Measurements from ENCODE around the gene TRAPPC5. TPM values are rescaled to one million over a fixed set of nuclear protein-coding genes. Genes with fewer than 3 reads are reported as not detected.

TRAPPC5 gene
- total and polyA plus RNA-seq, 7 experiments from 2014 or later: 43.7 to 191 (median 75.9) TPM

GRCh38 chr19:7682175-7682855 lies 1.7 kb downstream of the TRAPPC5 start:
- ATAC-seq: no peak
- Histone ChIP-seq H3K27ac (ENCODE audit: low read depth, low read length) (peak overlapping the region; percentile 91), H3K4me3 (ENCODE audit: low read length) (peak overlapping the region; percentile 84), H3K36me3 (ENCODE audit: control insufficient read depth in 2 of 3, insufficient read depth in 3 of 3, low read length in 3 of 3) (peaks cover 0 to 38% (median 0%) of the 10 kb centered on the region in 3 experiments), H3K4me1 (ENCODE audit: control insufficient read depth in 2 of 2, insufficient read depth in 2 of 2, low read length in 2 of 2) (peaks cover 22 to 23% of the 10 kb centered on the region in 2 donors), H3K9me3 (ENCODE audit: control insufficient read depth in 2 of 3, low read length in 3 of 3) (no peaks in the 10 kb centered on the region), H3K27me3 (ENCODE audit: control insufficient read depth in 2 of 2, insufficient read depth in 2 of 2, low read length in 2 of 2) (no peaks in the 10 kb centered on the region)
- CTCF ChIA-PET: interaction anchor here (3.2 kb wide), 1 partner anchor 118 kb away, joined by 55 read pairs; no protein-coding TSS in a partner anchor
- POLR2A ChIA-PET: interaction anchor here (1.1 to 2.2 kb wide), 2 partner anchors 23 to 26 kb away, joined by 4 to 10 read pairs; no protein-coding TSS in a partner anchor
- Mint-ChIP-seq H3K27me3 (peaks cover 0 to 10% (median 0%) of the 10 kb centered on the region in 5 donors), H3K4me3 (peak overlapping the region; percentile 83 to 96 (median 91)), H3K27ac (peak overlapping the region; percentile 58 to 95 (median 85)), H3K4me1 (peaks cover 8 to 43% (median 35%) of the 10 kb centered on the region in 7 donors), H3K9me3 (peaks cover 0 to 2% (median 0%) of the 10 kb centered on the region in 11 donors), H3K36me3 (peaks cover 0 to 13% (median 0%) of the 10 kb centered on the region in 5 donors)
- intact Hi-C loops (cut with micrococcal nuclease): no loop called here
- no peak for DNase-seq

- Histone ChIP-seq H3K9me3 (ENCODE audit: control insufficient read depth in 2 of 3, low read length in 3 of 3) (no peaks in the 10 kb centered on the region), H3K27ac (ENCODE audit: low read depth, low read length) (no peak overlapping the region), H3K36me3 (ENCODE audit: control insufficient read depth in 2 of 3, insufficient read depth in 3 of 3, low read length in 3 of 3) (peaks cover 0 to 37% (median 0%) of the 10 kb centered on the region in 3 experiments), H3K27me3 (ENCODE audit: control insufficient read depth in 2 of 2, insufficient read depth in 2 of 2, low read length in 2 of 2) (no peaks in the 10 kb centered on the region), H3K4me1 (ENCODE audit: control insufficient read depth in 2 of 2, insufficient read depth in 2 of 2, low read length in 2 of 2) (peaks cover 6 to 12% of the 10 kb centered on the region in 2 donors), H3K4me3 (ENCODE audit: low read length) (no peak overlapping the region)
- POLR2A ChIA-PET: interaction anchor here (0.6 to 2.7 kb wide), 6 partner anchors 13 to 234 kb away, joined by 4 to 9 read pairs (median 5); partner anchors contain the start of genes PET100 and SNAPC2
- H3K36me3 Mint-ChIP-seq: peaks cover 0 to 13% (median 0%) of the 10 kb centered on the region in 5 donors
- peak overlapping the region in 3 of 9 donors; percentile 36 to 73 (median 55) for H3K27ac Mint-ChIP-seq
- peaks cover 0 to 30% (median 11%) of the 10 kb centered on the region in 7 donors for H3K4me1 Mint-ChIP-seq
- ATAC-seq (no peak), DNase-seq (no peak)
- CTCF ChIA-PET: interaction anchor here (0.7 to 1.5 kb wide), 2 partner anchors 13 to 114 kb away, joined by 5 to 7 read pairs; no protein-coding TSS in a partner anchor
- intact Hi-C loops (cut with micrococcal nuclease): no loop called here
- no peaks in the 10 kb centered on the region for H3K27me3 Mint-ChIP-seq
- H3K4me3 Mint-ChIP-seq: no peak overlapping the region
- no peaks in the 10 kb centered on the region for H3K9me3 Mint-ChIP-seq
These were observed 5.2 kb downstream of the TRAPPC5 start for GRCh38 chr19:7685546-7686445.

GRCh38 chr19:7687177-7687576 lies 6.5 kb downstream of the TRAPPC5 start:
- no peak for ATAC-seq
- intact Hi-C loops (cut with micrococcal nuclease): no loop called here
- Histone ChIP-seq H3K9me3 (ENCODE audit: control insufficient read depth in 2 of 3, low read length in 3 of 3) (no peaks in the 10 kb centered on the region), H3K4me3 (ENCODE audit: low read length) (no peak overlapping the region), H3K4me1 (ENCODE audit: control insufficient read depth in 2 of 2, insufficient read depth in 2 of 2, low read length in 2 of 2) (peaks cover 2 to 10% of the 10 kb centered on the region in 2 donors), H3K36me3 (ENCODE audit: control insufficient read depth in 2 of 3, insufficient read depth in 3 of 3, low read length in 3 of 3) (peaks cover 0 to 31% (median 0%) of the 10 kb centered on the region in 3 experiments), H3K27ac (ENCODE audit: low read depth, low read length) (no peak overlapping the region), H3K27me3 (ENCODE audit: control insufficient read depth in 2 of 2, insufficient read depth in 2 of 2, low read length in 2 of 2) (no peaks in the 10 kb centered on the region)
- Mint-ChIP-seq H3K27me3 (no peaks in the 10 kb centered on the region), H3K4me1 (peaks cover 0 to 23% (median 6%) of the 10 kb centered on the region in 7 donors), H3K36me3 (peaks cover 0 to 11% (median 0%) of the 10 kb centered on the region in 5 donors), H3K27ac (peak overlapping the region in 2 of 9 donors; percentile 22 to 49), H3K4me3 (no peak overlapping the region), H3K9me3 (no peaks in the 10 kb centered on the region)
- ChIA-PET POLR2A (interaction anchor here (0.6 to 2.7 kb wide), 2 partner anchors 12 to 177 kb away, joined by 4 to 9 read pairs; no protein-coding TSS in a partner anchor), CTCF (interaction anchor here (0.6 kb wide), 1 partner anchor 785 kb away, joined by 4 read pairs; no protein-coding TSS in a partner anchor)
- DNase-seq: no peak

GRCh38 chr19:7689165-7689564 lies 8.5 kb downstream of the TRAPPC5 start:
- H3K27ac Mint-ChIP-seq: no peak overlapping the region
- no peaks in the 10 kb centered on the region for H3K27me3 Mint-ChIP-seq
- intact Hi-C loops (cut with micrococcal nuclease): no loop called here
- DNase-seq: no peak
- H3K4me1 Mint-ChIP-seq: peaks cover 0 to 18% (median 5%) of the 10 kb centered on the region in 7 donors
- Histone ChIP-seq H3K9me3 (ENCODE audit: control insufficient read depth in 2 of 3, low read length in 3 of 3) (no peaks in the 10 kb centered on the region), H3K4me1 (ENCODE audit: control insufficient read depth in 2 of 2, insufficient read depth in 2 of 2, low read length in 2 of 2) (peaks cover 0 to 17% of the 10 kb centered on the region in 2 donors), H3K4me3 (ENCODE audit: low read length) (no peak overlapping the region), H3K27ac (ENCODE audit: low read depth, low read length) (no peak overlapping the region), H3K36me3 (ENCODE audit: control insufficient read depth in 2 of 3, insufficient read depth in 3 of 3, low read length in 3 of 3) (peaks cover 0 to 14% (median 0%) of the 10 kb centered on the region in 3 experiments), H3K27me3 (ENCODE audit: control insufficient read depth in 2 of 2, insufficient read depth in 2 of 2, low read length in 2 of 2) (no peaks in the 10 kb centered on the region)
- ChIA-PET CTCF (no interaction called here), POLR2A (no interaction called here)
- peak overlapping the region in 1 of 10 donors; percentile 8 for H3K4me3 Mint-ChIP-seq
- no peak for ATAC-seq
- H3K36me3 Mint-ChIP-seq: peaks cover 0 to 5% (median 0%) of the 10 kb centered on the region in 5 donors
- H3K9me3 Mint-ChIP-seq: no peaks in the 10 kb centered on the region

GRCh38 chr19:7690779-7691258 lies 10.2 kb downstream of the TRAPPC5 start:
- Histone ChIP-seq H3K27me3 (ENCODE audit: control insufficient read depth in 2 of 2, insufficient read depth in 2 of 2, low read length in 2 of 2) (no peaks in the 10 kb centered on the region), H3K9me3 (ENCODE audit: control insufficient read depth in 2 of 3, low read length in 3 of 3) (no peaks in the 10 kb centered on the region), H3K4me3 (ENCODE audit: low read length) (no peak overlapping the region), H3K27ac (ENCODE audit: low read depth, low read length) (no peak overlapping the region), H3K36me3 (ENCODE audit: control insufficient read depth in 2 of 3, insufficient read depth in 3 of 3, low read length in 3 of 3) (peaks cover 0 to 2% (median 0%) of the 10 kb centered on the region in 3 experiments), H3K4me1 (ENCODE audit: control insufficient read depth in 2 of 2, insufficient read depth in 2 of 2, low read length in 2 of 2) (peaks cover 0 to 18% of the 10 kb centered on the region in 2 donors)
- no peak overlapping the region for H3K4me3 Mint-ChIP-seq
- H3K27me3 Mint-ChIP-seq: peaks cover 0 to 2% (median 0%) of the 10 kb centered on the region in 5 donors
- H3K4me1 Mint-ChIP-seq: peaks cover 0 to 11% (median 0%) of the 10 kb centered on the region in 7 donors
- CTCF ChIA-PET: interaction anchor here (0.7 kb wide), 1 partner anchor 12 kb away, joined by 4 read pairs; no protein-coding TSS in a partner anchor
- POLR2A ChIA-PET: no interaction called here
- H3K9me3 Mint-ChIP-seq: no peaks in the 10 kb centered on the region
- intact Hi-C loops (cut with micrococcal nuclease): no loop called here
- DNase-seq (no peak), ATAC-seq (peak; percentile 30)
- no peak overlapping the region for H3K27ac Mint-ChIP-seq
- no peaks in the 10 kb centered on the region for H3K36me3 Mint-ChIP-seq

- Mint-ChIP-seq H3K4me3 (no peak overlapping the region), H3K27me3 (peaks cover 0 to 3% (median 0%) of the 10 kb centered on the region in 5 donors), H3K4me1 (peaks cover 0 to 7% (median 0%) of the 10 kb centered on the region in 7 donors), H3K9me3 (peaks cover 0 to under 1% (median 0%) of the 10 kb centered on the region in 11 donors), H3K27ac (no peak overlapping the region), H3K36me3 (no peaks in the 10 kb centered on the region)
- peaks cover 0 to 18% of the 10 kb centered on the region in 2 donors for H3K4me1 ChIP-seq (ENCODE audit: control insufficient read depth in 2 of 2, insufficient read depth in 2 of 2, low read length in 2 of 2)
- DNase-seq (no peak), ATAC-seq (peak; percentile 35)
- no peaks in the 10 kb centered on the region for H3K36me3 ChIP-seq (ENCODE audit: control insufficient read depth in 2 of 3, insufficient read depth in 3 of 3, low read length in 3 of 3)
- H3K27ac ChIP-seq (ENCODE audit: low read depth, low read length): no peak overlapping the region
- H3K27me3 ChIP-seq (ENCODE audit: control insufficient read depth in 2 of 2, insufficient read depth in 2 of 2, low read length in 2 of 2): no peaks in the 10 kb centered on the region
- no peak overlapping the region for H3K4me3 ChIP-seq (ENCODE audit: low read length)
- intact Hi-C loops (cut with micrococcal nuclease): no loop called here
- H3K9me3 ChIP-seq (ENCODE audit: control insufficient read depth in 2 of 3, low read length in 3 of 3): no peaks in the 10 kb centered on the region
- ChIA-PET CTCF (interaction anchor here (0.7 kb wide), 1 partner anchor 13 kb away, joined by 4 read pairs; no protein-coding TSS in a partner anchor), POLR2A (no interaction called here)
These were observed 10.9 kb downstream of the TRAPPC5 start for GRCh38 chr19:7691497-7691896.
